HG03378 (cell line): Measurements from ENCODE around the gene GJC2.

Source experiments
- ATAC-seq: cut with Tn5 transposase; IDR thresholded peaks from one replicate; pipeline ENCODE4 v1.9.1; 2021; ENCODE audit warnings: mild to moderate bottlenecking, moderate library complexity; ENCODE audit not compliant: unreplicated experiment

Gene GJC2

DNA sequence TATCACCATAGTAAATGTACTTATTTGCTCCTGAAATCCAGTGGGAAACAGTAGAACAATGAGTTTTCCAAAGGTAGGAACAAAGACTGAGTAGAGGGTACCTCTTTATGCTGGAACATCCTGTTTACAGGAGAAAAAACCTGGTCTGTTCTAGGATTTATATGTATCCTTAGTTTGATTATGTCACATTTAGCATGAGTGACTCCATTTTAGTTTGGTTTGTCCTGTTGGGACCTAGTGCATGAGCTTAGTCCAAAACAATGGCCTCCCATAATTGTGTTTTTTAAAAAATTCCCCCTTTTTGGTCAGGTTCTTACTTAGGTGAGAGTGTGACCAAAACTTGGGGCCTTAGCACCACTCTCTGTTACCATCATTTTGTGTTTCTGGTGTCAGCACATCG, 37.1 kb upstream of the GJC2 start:
- no peak for ATAC-seq

DNA sequence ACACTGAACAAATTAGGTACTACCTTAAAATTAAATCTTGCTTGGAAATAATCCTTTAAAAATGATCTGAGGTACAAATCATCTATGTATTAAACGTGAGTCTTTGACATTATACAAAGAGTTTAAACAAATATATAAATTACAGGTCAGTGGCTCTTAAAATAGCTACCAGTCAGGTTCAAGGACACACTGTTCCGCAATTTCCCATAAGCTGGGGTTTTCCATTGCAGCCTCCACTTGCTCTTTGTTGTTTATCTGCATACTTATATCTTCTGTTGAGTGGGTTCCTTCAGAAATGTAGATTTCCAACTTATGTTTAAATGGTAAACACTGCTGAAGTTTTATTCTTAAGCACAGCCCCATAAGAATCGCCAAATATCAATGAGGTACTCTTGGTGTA, 34.9 kb upstream of the GJC2 start:
- no peak for ATAC-seq

DNA sequence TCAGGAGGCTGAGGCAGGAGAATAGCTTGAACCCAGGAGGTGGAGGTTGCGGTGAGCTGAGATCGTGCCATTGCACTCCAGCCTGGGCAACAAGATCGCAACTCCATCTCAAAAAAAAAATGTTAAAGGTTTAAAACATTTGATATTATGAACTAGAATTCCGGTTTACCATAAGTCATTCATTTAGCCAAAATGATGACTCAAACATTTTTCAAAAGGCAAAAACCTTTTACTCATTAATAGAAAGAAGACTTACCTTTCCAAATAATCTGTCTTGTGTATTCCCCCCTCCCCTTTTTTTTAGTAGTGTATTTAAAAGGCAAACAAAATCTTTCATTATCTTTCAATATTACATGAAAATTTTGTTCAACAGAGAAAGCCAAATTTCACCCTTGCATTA, 32.4 kb upstream of the GJC2 start:
- ATAC-seq = no peak

DNA sequence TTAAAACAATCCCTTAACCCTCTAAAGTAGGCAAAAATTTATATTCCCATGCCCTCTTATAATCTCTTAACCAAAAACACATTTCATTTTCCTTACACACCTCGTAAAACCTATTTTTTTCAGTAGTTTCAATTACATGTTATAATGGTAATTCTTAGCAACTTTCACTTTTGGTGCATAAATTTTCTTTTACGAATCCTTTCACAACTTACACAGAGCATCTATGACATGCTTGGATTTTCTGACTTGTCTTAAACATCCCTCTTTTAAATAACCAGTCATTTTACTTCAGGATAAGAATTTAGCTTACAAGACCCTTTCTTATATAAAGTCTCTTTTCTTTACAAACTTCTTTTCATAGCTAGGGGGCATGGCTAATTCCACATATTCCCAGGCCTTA, 31.7 kb upstream of the GJC2 start:
- no peak for ATAC-seq

DNA sequence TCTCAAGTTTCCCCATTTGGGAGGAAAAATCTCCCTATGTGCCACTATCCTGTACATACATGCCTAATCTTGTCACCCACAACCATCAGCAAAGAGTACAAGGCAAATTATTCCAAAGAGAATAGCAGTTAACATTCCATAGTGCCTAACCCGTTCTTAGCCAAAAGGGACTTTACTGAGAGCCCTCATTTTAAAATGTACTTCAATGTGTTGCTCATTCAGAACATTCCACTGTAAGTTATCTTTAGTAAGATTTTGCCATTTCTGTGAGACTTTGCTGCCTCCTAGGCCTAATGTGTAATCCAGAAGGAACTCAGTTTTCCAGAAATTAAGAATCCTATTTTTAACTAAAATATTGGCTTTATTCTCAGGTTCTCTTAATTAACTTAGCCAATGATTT, 29.4 kb upstream of the GJC2 start:
- no peak for ATAC-seq

DNA sequence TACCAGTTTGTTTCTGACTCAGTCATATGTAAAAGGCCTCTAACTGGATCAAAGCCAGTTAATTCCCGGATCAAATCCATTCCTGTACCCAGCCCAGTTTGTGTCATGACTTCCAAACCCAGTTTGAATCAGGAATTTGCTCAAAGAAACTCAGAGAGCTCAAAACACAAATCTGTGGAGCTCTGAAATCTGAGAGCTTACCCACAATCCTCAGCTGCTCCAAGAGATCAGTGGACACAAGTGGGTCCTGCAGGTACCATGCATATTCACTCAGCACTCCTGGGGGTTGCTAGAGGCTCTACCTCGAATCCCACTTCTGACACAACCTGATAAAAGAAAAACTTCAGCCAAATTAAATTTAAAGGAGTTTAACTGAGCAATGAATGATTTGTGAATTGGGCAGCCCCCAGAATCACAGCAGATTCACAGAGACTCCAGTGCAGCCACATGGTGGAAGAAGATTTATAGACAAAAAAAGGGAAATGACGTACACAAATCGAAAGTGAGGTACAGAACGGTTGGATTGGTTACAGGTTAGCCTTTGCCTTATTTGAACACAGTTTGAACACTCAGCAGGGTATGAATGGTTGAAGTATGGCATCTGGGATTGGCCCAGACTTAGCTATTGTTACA, 28.8 kb upstream of the GJC2 start:
- no peak for ATAC-seq

DNA sequence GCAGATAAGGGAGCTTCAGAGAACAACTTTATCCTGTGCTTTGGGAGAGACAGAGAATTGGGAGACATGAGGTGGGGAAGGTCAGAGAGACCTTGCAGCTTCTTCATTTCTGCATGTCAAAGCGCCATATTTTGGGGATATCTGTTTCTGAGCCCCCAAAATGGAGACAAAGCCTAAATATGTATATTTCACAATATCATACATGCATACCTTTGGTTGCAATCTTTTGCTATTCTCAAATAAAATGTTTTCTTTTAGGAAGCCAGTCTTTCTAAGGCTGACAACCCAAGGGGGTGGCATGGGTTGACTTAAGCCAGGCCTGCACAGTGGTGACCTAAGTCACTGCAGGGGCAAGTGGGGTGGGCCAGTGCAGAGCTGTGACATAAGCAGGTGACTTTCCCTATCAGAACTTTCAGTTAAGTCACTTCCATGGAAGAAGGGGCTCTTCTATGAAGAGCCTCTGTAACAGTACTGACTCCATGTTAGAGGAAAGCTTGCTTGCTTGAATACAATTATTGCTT, 26.7 kb upstream of the GJC2 start:
- ATAC-seq = no peak

DNA sequence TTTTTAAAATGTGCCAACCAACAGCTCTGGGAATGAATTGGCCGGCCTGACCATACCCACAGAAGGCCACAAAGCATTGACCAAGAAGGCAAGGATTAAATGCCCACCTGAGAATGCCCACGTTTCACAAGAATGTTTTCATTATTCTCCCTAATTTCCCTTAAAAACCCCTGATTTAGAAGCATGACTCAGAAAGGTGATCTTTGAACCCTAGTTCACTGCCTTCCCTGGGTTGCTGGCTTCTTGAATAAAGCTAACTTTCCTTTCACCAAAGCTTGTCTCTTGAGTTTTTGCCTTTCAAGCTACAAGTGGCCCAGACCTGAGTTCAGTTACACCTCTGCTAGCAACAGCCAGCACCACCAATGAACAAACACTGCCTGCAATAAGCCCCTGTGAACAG, 26.2 kb upstream of the GJC2 start:
- no peak for ATAC-seq

DNA sequence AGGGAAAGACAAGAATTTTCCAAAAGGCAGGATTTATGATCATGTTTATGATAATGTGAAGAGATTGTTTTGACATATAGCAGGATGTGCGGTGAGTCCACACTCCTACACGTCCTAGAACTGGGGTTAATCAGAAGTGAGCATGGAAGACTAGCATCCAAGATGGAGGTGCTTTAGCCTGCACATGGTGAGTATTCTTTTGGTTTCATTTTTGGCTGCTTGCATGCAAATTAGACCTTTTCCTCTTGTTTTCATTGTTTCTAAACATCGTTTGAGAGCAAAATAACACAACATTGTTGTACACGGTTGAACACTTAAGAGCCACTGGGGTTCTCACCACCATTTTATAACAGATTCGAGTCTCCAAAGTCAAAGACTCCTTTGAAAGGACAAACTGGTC, 24.5 kb upstream of the GJC2 start:
- no peak for ATAC-seq

DNA sequence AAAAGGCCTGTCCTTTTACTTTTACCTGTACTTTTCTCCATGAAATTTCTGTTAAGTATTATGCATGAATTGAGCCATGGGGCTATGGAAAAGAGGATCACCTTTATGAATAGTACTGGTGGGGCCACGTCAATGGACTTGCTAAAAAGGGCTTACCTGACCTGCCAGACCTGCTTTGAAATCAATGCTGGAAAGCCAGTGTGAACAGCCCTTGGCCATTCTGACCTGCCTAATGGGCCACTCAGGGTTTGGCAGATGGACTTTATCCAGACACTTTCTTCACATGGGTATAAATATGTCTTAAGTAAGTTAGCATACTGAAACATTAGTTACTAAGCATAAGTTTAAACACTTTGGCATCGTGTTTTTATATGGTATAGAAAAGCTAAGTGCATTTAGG, 18.0 kb upstream of the GJC2 start:
- ATAC-seq = no peak

DNA sequence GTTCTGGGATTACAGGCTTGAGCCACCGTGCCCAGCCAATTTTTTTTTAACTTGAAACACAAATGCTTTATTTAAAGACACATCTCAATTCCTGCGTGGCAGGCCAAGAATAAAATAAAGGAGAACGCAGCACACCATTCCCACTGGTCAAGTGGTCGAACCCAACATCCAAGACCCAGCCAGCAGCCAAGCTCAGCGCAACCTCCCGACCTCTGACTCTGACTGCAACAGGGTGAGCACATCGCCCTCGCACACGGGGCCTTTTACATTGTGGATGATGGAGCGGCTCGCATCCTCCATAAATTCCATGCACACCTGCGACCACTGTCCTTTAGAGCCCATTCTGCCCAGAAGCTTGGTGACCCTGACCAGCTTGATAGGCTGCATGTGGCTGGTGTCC, 15.1 kb upstream of the GJC2 start:
- ATAC-seq = no peak

DNA sequence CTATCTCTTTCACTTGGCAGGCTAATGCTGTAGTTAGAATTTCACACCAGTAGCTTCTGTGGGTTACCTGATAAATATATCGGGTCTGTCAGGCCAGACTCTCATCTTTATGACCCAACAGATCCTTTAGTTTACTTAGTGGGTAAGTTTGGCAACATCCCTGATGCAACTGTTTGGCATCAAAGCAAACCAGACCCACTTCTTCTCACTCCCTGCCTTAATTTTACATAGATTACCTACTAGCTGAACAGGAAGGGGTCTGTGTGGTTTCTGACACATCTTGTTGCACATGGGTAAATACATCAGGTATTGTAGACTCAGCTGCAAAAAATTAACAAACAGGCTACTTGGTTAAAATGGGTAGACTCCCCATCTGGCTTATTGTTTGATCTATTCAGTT, 12.8 kb upstream of the GJC2 start:
- ATAC-seq = no peak

DNA sequence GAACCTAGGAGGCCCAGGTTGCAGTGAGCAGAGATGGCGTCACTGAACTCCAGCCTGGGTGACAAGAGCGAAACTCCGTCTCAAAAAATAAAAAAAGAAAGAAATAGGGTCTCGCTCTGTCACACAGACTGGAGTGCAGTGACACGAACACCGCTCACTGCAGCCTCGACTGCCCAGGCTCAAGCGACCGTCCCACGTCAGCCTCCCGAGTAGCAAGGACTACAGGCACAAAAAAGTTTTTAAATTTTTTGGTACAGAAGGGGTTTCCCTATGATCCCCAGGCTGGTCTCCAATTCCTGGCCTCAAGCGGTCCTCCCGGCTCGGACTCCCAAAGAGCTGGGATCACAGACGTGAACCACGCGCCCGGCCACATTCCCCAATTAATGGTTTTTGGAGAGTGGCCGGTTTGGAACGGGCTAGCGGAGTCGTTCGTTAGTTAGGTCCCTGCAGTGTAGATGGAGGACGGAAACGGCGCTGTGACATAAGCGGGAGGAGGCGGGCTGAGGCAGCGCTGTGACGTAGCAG, 10.3 kb upstream of the GJC2 start:
- no peak for ATAC-seq

DNA sequence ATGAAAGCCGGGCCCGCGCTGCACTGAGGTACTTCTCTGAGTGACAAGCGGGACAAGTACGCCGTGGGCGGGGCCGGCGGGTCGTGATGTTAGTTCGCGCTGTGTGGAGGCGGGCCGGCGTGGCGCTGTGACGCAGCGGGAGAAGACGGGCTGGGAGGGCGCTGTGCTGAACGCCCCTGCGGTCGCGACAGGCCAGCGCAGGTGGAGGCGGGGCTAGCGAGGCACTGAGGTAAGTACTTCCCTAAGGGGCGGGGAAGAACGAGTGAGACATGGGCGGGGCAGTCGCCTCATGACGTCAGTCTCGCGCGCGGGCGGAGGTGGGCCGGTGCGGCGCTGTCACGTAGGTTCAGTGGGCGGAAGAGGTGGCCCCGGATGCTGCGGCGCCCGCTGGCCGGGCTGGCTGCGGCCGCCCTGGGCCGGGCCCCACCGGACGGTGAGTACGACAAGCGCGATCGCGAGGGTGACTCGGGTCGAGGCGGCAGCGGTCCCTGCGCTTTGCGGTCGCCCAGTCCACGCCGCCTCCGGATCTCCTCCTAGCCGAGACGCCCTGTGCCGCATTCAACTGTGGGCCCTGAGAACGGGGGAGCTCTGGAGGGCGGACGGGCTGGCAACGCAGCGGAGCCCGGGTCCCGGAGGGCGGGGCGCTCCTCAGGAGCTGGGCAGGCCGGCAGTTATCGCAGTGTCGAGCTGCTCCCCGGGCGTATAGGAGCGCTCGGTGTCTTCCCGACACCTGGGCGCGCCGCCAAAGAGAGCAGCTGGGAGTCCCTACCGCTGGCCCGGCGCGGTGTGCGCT, 9.6 kb upstream of the GJC2 start, which contains the start of gene GUK1:
Gene GUK1 (plus strand): TSS at position 349 of the 793 bp plus-strand sequence. CDS start 24 bp downstream, at position 373.
- peak; percentile 86 for ATAC-seq

DNA sequence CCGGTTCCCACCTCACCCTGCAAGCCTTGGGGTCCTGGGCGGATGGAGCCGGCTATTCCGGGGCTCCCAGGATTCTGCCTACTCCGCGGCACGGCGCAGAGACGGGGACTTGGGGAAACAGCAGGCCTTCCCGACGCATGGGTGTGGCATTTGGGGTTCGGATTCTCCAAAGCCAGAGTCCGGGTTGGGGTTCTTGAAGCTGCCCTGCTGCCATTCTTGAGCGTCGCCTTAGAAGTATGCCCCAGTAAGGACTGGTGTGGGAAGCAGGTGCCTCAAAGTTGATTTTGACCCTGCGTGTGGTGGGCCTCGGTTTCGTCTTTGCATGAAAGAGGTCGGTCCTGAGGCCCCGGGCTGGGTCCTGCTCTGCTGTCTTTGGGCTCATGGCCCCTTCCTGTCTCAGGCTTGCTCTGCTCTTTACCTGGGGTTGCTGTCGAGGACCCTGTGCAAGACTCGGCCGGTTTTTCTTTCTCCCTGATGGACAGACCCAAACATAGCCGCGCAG, 9.0 kb upstream of the GJC2 start:
- ATAC-seq = no peak

DNA sequence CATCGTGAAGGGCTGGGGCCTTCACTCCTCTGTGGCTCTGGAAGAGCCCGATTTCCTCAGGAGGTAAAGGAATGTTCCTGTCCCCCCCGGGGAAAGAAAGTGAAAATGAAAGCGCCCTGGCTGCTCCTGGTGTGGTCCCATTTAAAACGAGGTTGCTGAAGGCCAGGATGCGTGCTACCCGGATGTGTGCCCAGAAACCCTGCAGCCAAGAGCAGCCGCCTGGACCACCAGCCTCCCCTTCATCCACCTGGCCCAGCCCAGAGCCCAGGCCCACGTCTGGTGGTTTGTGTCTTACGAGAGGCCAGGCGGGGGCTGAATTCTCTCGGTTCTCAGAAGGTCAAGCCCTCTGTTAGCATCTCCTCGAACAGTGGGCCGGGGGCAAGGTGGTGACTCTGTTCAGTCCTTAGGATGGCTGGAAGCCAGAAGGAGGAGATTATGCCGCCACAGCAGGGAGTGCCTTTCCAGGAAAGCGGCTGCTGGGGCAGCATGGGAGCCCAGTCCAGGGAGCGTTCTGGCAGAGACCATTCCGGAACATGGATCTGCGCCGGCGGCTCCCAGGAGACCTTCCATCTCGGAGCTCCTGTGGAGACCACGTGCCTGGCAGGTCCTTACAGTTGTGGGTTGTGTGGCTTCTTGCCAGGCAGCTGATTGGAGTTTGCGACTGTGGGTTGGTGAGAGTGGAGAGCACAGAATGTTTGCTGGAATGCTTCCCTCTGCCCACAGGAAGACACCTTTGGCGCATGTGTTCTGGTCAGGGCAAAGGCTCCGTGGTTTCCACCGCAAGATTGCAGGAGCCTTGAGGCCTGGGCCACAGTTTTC, 8.3 kb upstream of the GJC2 start:
- ATAC-seq = no peak

DNA sequence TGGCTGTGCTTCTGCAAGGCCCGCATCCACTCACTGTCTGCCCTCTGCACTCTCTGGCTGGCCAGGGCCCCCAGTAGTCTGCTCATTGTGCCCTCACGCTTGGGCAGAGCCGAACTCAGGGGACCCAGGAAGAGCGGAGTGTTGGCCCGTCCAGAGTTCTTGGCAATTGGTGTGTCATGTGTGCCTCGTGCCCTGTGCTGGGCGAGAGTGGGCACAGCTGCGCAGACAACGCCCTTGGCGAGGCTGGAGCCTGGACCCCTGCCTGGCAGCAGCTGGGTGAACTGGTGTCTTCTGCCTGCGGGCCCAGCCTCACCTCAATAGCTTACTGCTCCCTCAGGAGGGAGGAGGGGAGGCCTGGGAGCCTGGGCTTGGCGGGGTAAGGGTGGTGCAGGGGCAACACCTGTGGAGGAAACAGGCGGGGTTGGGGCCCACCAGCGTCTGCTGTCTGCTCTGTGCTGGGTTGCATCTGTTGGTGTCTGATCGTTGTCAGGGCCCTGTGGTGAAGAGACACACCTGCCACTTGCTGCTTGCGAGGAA, 7.5 kb upstream of the GJC2 start:
- ATAC-seq = no peak

DNA sequence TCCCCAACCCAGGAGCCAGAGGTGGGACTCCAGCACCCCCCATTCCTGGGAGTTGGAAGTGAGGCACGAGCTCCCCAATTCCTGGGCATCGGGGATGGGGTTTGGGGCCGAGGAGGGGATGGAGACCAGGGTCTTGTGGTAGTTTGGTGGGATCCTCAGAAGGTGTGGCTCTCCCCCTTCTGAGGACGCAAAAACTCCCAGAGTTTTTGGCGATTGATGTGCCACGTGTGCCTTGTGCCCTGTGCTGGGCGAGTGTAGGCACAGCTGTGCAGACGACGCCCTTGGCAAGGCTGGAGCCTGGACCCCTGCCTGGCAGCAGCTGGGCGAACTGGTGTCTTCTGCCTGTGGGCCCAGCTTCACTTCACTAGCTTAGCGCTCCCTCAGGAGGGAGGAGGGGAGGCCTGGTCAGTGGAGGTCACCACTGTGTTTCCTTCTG, 7.0 kb upstream of the GJC2 start:
- no peak for ATAC-seq

DNA sequence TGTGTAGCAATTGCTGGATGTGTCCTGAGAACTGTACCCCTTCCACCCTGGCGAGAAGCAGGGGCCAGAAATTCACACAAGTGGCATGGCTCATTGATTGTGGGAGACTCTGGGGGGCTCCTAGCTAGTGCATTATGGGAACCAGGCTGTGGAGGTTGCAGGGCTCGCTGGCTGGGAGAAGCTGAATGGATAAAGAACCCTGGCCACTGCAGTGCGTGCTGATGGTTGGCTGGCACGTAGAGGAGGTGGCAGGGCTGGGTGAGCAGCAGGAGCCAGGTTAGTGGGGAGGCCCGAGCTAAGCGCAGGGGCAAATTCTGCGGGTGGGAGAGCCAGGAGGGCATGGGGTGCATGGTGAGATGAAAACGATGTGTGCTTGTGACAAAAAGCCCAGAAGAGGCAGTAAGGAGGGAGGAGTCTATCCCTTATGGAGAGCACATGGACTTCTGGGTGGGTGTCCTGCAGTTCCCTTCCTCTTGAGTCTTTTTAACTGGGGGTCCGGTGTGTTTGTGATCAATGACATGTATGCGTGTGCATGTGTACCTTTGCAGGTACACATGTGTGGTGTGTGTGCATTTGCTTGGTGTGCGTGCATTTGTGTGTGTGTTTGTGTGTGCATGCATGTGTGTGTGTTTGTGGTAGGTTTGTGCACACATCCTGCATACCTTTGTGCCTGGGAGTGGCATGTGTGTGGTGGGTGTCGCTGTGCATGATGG, 6.1 kb upstream of the GJC2 start:
- ATAC-seq = no peak
